GM21717 (cell line): ENCODE data around the gene SIX4.

Experiments
- ATAC-seq: cut with Tn5 transposase; IDR thresholded peaks from one replicate; pipeline ENCODE4 v1.9.1; 2021; ENCODE audit warnings: mild to moderate bottlenecking, moderate library complexity; ENCODE audit not compliant: unreplicated experiment

The SIX4 gene

DNA sequence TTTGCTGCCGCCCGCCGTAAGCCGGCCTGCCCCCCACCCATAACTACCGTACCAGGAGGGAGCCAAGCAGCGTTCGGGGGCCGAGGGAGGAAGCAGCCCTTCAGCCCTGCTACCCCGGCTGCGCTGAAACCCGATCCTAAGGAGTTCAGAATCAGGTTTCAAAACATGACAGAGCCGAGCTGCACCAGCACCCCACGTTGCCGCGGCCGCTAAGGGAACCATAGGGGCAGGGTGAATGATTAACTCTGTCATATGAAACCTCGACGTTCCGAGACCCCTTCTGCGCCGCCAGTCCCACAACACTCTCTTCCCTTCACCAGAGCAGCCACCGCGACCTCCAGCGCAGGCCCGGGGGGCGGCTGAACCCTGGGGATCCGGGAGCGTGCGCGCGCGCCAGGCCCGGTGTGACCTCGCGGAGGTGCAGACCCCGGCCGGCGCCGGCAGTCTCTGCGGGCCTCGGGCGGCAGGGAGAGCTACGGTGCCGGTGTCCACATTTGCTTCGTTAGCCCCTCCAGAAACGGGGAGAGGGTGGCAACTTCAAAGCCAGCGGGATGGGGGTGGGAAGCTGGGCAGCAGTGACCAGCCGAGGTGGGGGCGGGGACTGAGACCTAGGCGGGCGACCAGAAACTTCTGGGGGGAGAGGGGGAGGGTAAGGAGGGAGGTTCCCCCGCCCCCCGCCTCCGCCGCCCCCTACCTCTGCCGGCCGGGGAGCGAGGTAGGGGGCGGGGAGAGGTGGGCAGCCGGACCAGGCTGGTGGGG lies 1.6 kb downstream of the SIX4 start:
- ATAC-seq: no peak

DNA sequence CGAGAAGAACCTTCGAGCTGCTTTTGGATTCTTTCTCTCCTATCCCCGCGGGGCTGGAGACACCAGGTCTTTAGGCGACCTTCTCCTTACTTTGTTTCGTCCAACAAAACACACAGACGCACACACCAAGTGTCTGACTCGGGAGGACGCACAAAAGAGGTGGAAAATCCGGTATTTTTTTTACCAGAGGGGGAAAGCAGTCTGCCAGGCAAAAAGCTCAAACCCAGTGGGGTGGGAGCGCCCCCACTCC lies 2.1 kb downstream of the SIX4 start:
- ATAC-seq: no peak

DNA sequence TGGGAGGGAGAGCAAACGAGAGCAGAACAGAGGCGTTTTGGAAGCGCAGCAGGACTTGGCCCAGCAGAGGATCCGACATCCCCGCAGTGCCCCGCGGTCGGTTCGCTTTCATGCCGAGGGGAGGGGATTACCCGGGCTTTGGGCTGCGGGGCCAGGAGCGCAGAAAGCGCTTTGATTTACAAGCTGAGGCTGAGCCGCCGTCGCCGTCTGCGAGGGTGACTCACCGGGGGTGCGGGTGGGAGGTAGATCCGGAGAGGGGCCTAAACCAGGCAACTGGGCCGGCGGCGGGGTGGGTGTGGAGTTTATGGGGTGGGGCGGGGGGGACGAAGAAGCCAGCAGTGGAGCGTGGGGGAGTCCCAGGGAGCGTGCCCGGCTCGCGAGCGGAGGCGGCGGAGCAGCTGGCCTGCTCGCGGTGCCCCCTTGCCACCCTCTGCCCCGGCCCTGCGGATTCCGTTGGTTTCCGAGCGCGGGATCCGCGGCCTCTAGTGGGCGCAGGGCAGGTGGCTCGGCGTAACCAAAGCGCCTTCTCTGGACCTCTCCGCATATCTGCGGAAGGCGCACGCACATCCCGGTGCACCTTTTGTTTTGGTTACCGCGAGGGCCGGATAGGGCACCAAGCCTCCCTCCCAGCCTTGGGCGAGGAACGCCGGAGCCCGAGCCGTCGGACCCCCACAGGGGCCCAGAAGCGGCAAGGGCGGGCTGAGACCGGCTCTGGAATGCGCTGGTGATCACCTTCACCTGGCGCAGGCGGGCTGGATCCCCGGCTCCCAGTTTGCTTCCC lies 2.6 kb downstream of the SIX4 start:
- ATAC-seq: no peak

DNA sequence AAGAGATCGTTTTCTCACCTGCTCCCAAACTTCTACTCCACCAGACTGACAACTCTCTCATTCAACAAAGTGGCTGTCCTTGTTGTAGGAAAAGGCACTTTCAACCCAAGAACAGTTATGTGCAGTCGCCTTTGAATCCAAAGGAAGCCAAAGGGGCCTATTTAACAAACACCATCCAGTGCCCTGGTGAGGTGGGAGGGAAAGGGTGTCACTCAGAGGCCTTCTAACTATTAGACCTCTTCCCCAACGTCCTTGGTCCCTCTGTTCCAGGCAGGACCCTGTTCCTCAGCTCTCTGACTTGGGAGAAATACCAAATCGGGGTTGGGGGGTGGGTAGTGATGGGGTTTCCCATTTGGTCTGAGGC lies 3.2 kb downstream of the SIX4 start:
- no peak for ATAC-seq

DNA sequence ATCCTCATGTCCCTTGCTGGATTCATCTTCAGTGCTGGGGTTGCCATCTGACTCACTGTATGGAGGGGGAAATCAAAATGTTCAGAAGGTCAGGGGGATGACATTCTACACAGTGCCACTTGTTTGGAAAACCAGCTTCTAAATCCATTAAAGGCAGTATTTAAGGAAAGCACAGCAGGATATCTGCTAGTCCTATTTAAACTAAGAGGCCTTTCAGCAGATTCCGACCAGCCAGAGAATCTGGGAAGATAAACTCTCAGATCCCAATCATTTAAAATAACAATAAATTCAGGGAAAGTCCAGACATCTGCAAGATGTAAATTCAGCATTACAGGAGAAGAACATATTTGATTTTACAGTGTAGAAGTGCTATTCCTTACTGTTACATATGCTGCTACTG lies 3.8 kb downstream of the SIX4 start:
- no peak for ATAC-seq

DNA sequence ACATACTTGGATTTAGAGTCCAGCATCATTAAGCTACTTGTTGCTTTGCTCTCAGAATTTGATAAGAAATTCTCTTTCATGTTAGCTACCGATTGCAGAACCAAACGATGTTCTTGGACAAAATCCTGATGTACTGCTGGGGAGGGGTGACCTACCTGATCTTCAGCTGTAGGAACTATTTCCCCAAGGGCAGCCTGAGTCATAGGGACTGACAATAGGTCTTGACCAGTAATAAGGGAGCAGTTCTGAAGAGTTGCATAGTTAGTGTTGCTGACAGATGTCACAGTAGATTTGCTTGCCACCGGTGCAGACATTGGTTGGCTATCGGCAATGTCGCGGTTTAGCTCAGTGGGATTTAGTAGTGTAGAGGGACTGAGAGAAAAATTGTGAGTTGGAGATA lies 10.6 kb downstream of the SIX4 start:
- no peak for ATAC-seq

DNA sequence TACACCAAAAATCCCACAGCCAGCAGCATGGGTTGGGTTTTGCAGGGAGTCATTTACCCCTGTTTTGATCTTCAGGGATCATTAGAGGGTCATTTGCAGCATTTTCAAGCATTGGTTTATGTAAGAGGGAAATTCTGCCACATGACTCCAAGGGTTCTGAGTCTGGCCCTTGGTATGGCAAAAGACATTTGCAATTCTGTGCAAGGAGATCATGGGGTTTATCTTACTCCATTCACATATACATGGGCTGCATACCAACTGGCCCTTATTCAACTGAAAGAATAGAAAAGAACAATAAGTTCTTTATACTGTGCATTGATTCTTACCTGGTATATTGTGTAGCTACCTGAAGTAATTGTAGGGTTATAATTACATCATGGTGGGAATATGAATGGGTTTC lies 13.7 kb downstream of the SIX4 start:
- ATAC-seq: no peak

DNA sequence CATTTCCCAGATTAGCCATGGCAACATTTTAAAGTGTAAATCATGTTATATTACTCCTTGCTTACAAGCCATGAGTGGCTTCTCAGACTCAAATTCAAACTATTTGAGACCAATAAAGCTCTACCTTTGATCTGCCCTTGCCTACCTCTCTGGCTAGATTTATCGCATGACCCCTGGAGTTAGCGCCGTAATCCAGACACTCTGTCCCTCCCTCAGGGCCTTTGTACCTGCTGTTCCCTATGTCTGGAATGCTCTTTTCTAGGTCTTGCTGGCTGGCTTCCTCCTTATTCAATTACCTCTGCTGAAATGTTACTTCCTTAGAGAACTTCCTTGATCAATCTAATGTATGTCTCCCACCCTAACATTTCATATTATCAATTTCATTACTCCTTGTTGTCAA lies 16.3 kb downstream of the SIX4 start:
- no peak for ATAC-seq

DNA sequence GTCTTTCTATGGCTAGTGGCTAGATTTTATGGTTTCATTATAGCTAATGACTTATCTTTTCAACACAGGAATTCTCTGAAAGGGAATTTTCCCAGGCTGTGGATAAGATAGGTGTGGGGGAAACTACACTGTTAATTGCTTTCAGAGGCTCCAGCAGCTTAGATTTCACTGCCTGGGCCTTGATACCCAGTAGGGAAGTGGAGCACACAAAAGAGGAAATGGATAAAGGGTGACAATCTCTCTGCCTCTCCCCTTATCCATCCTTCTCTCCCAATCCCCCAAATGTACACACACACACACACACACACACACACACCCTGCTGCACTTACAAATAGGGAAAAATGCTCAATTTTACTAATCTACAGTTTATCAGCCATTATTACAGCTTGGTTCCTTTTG lies 19.1 kb downstream of the SIX4 start:
- ATAC-seq: no peak

DNA sequence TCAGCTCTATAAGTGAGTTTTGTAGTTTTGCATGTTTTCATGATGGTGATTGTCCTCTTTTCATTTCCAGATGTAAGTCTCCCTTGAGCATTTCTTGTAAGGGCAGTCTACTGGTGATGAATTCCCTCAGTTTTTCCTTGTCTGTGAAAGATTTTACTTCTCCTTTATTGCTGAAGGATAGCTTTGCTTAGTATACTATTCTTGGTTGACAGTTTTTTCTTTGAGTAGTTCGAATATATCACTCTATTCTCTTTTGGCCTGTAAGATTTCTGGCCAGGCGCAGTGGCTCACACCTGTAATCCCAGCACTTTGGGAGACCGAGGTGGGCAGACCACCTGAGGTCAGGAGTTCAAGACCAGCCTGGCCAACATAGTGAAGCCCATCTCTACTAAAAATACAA lies 23.6 kb downstream of the SIX4 start:
- no peak for ATAC-seq

DNA sequence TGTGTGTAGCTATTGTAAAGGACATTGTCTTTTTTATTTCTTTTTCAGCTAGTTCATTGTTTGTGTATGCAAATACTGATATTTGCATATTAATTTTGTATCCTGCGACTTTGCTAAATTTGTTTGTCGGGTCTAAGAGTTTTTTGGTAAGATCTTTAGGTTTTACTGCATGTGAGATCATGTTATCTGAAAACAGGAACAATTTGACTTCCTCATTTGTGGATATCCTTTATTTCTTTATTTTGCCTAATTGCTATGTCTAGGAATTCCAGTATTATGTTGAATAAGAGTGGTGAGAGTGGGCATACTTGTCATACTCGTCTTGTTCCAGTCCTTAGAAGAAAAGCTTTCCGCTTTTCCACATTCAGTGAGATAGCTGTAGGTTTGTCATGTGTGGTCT lies 28.8 kb downstream of the SIX4 start:
- ATAC-seq: no peak

DNA sequence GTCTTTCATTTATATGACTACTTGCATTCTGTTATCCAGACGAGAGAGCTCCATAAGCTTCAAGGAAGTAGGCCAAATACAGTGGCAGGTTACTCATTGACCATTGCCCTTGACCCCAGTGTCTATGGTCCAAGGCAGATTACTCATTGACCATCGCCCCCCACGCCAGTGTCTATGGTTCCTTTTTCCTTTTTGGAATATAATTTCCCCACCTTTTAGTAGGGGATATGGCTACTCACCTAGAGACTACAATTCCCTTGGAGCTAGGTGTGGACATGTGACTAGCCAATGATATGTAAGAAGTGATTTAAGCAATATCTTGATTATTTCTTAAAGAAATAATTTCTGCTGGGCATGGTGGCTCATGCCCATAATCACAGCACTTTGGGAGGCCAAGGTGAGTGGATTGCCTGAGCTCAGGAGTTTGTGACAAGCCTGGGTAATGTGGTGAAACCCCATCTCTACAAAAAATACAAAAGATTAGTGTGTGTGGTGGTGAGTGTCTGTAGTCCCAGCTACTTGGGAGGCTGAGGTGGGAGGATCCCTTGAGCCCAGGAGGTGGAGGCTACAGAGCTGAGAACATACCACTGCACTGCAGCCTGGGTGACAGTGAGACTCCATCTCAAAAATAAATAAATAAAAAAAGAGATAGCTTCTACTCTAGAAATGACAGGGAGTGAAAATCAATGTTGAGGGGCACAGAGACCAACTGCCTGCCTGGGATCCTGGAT lies 32.6 kb downstream of the SIX4 start:
- no peak for ATAC-seq

DNA sequence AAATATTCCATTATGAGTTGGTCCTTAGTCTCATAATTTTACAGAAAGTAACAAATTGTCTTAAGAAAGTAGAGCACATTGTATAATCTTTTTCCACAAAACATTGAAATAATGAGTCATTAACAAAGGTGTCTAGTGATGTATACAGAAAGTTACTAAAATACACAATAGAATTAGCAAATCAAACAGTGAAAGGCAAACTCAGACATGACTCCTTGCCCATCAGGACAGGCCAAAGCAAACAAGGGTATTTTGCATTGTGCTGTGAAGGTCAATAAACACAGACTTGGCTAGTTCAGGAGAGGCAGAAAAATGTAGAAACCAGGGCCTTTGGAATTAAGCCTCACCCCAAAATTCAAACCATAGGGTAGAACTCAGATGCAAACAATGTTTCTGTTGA lies 37.3 kb downstream of the SIX4 start:
- ATAC-seq: no peak

DNA sequence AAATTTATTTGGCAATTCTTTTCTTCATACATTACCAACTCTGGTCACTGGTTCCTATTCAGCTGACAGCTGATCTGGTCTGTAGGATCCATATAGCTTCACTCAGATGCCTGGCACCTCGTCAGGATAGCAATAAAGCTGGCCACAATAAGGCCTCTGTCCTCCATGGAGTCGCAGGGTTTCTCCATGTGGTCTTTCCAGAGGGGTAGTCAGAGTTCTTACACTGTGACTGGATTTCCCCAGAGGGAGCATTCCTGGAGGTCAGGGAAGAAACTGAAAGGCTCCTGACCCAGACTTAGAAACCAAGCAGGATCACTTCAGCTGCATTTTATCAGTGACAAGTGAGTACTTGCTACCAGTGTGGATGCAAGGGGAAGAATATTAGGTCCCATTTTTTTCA lies 39.9 kb downstream of the SIX4 start:
- no peak for ATAC-seq

DNA sequence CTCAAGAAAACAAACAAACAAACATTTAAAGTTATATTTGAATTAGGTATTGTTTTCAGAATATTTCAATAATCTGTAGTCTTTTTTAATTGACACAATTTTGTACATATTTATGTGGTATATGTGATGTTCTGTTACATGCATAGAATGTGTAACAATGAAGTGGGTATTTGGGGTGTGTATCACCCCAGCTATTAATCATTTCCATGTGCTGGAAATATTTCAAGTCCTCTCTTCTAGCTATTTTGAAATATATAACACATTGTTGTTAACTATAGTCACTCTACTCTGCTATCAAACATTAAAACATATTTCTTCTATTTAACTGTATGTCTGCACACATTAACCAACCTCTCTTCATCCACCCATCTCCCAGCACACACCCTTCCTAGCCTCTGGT lies 42.9 kb downstream of the SIX4 start:
- no peak for ATAC-seq

DNA sequence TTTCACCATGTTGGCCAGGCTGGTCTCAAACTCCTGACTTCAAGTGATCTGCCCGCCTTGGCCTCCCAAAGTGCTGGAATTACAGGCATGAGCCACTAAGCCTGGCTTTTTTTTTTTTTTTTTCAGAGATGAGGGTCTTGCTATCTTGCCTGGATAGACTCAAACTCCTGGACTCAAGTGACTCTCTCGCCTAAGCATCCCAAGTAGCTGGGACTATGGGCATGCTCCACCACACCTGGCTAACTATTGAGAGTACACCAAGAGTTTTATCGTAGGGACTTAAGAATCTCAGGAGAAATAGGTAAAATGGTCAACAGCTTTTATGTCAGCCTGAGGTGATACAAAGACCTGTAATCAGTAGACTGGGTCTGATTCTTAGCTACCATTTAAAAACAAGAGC lies 43.6 kb downstream of the SIX4 start:
- no peak for ATAC-seq

DNA sequence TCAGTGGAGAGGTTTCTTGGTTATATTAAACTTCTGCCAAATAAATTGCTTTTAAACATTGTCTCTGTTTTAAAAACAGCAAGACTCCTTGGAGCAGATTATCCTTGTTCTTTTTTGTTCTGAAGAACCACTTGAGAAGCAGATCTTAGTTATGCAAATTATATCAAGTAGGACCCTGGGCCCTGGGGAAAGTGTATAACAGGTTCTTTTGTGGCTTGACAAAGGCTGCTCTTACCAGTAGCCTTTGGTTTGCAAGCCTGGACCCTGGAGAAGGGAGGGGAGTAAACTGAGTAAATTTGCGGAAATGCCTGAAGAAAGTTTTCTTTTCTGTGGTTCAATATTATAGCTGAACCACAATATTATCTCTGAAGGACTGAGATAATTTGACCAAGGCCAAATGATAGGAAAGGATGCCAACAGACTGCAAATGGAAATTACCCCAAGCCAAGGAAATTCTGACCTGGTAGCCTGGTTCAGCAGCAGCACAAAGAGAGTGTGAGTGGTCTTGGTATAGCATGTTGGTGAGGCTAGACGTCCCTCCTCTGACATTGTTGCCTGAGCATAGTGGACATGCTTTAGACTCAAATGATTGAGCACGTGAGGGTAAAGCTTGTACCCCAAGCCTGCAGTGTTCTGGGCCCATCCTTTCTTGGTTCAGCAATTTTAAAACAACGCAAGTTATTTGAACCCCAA lies 44.4 kb downstream of the SIX4 start:
- no peak for ATAC-seq

DNA sequence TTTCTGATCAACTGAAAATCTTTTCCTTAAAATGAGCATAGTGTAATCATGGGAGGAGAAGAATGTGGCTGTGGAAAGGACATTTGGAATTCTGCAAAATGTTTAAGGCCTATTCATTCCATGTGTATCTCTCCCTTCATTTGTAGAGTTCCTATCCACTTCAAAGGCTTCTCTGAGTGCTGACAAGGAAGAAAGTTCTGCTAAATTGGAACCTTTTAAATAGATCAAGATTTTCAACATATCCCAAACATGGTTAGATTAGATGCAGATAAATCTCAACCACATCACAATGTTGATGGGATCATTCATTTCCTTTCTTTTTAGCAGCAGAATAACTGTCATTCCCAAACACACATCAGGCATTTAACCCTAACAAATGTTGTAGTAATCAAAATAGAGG lies 46.5 kb downstream of the SIX4 start:
- no peak for ATAC-seq

DNA sequence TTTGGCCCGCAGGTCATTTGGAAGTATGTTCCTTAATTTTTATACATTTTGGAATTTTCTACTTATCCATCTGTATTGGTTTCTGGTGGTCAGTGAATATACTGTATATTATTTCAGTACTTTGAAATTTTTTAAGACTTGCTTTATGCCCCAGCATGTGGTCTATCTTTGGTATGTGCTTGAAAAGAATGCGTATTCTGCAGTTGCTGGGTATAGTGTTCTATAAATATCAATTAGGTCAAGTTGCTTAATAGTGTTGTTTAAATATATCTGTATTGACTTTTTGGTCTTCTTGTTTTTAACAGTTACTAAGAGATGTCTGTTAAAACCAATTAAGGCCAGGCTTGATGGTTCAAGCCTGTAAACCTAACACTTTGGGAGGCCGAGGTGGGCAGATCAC lies 53.2 kb downstream of the SIX4 start:
- no peak for ATAC-seq

DNA sequence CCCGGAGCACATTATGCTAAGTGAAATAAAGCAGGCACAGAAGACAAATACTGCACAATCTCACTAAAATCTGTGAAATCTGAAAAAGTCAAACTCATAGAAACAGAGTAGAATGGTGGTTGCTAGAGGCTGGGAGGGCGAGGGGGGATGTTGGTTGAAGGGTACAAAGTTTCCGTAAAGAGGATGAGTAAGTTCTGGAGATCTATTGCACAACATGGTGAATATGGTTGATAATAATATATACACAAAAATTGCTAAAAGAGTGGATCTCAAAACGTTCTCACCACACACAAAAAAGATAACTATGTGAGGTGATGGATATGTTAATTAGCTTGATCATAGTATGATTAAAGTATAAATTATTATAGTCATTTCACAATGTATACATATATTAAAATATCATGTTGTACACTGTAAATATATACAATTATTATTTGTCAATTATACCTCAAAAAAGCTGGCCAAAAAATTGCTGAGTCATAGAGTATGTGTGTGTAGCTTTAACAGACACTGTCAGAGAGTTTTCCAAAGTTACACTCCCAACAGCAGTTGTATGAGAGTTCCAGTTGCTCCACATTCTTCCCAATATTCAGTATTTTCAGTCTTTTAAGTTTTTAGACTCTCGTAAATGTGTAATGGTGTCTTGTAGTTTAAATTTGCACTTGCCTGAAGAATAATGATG lies 55.6 kb downstream of the SIX4 start:
- no peak for ATAC-seq

DNA sequence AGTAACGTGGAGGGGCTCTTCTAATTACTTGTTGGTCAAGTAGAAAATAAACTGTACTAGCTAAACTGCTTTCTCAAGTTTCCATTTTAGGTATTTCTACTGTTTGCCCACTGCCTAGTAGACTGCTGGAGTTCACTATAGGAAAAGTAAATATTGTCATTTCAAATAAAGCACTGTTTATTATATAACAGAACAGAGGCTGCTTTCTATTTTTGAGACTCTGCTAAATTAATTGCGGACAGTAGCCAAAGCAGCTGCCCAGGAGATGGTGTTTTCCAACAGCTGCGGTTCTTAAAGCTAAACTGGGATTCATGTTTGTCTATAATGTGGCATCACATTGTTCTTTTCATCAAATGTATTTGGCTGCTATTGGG lies 59.0 kb downstream of the SIX4 start:
- no peak for ATAC-seq
